Measurements from ENCODE around the gene CD36. TPM values are rescaled to one million over a fixed set of nuclear protein-coding genes. Genes with fewer than 3 reads are reported as not detected.

The CD36 gene
- total RNA-seq, 1 experiment from 2014 or later, result 0.46 TPM

GRCh38 chr7:80607136-80607535, 31.3 kb upstream of the CD36 start:
- no peak overlapping the region for H3K27ac ChIP-seq (ENCODE audit: low read length)
- DNase-seq (ENCODE audit: low read depth, low spot score) (no peak), ATAC-seq (no peak)
- H3K27me3 ChIP-seq (ENCODE audit: control insufficient read depth, insufficient read depth, low read length), result peaks cover 3% of the 10 kb centered on the region
- in situ Hi-C loops (cut with HindIII; ENCODE audit: low pct_unique_long_range_greater_than_20kb, low sequenced_read_pairs), result no loop called here
- ChIA-PET POLR2A (no interaction called here), CTCF (no interaction called here)
- H3K4me3 ChIP-seq (ENCODE audit: low read depth in 2 of 2, low read length in 2 of 2), result no peak overlapping the region
- intact Hi-C loops (cut with micrococcal nuclease; ENCODE audit: unreplicated experiment), result no loop called here
- no peak for TF ChIP-seq CTCF (IDR thresholded peaks at IDR 0.05)
- no peak for TF ChIP-seq TCF7L2 (IDR thresholded peaks at IDR 0.05; ENCODE audit: low read depth, low read length)
- TF ChIP-seq REST (IDR thresholded peaks at IDR 0.05; ENCODE audit: insufficient read depth in 1 of 2, low read depth in 2 of 2, low read length in 1 of 2), result no peak
- TF ChIP-seq POLR2AphosphoS5 (IDR thresholded peaks at IDR 0.05; ENCODE audit: low read depth, low read length), result no peak
- TF ChIP-seq SIN3A (IDR thresholded peaks at IDR 0.05; ENCODE audit: borderline replicate concordance, insufficient read depth, low read depth, low read length), result no peak
- H3K4me1 ChIP-seq (ENCODE audit: control insufficient read depth, insufficient read depth, low read length), result peaks cover 10% of the 10 kb centered on the region; the same call in 1 of the 2 replicates
- H3K36me3 ChIP-seq (ENCODE audit: control insufficient read depth, insufficient read depth, low read length), result no peaks in the 10 kb centered on the region
- BruUV-seq (replicated peaks), result no TSS peak
- no peaks in the 10 kb centered on the region for H3K9me3 ChIP-seq (ENCODE audit: control insufficient read depth, insufficient read depth, low read depth, low read length)

GRCh38 chr7:80608336-80608735, 30.1 kb upstream of the CD36 start:
- BruUV-seq (replicated peaks), result no TSS peak
- Histone ChIP-seq H3K27ac (ENCODE audit: low read length) (no peak overlapping the region), H3K36me3 (ENCODE audit: control insufficient read depth, insufficient read depth, low read length) (no peaks in the 10 kb centered on the region), H3K27me3 (ENCODE audit: control insufficient read depth, insufficient read depth, low read length) (peaks cover 3% of the 10 kb centered on the region), H3K4me3 (ENCODE audit: low read depth in 2 of 2, low read length in 2 of 2) (no peak overlapping the region), H3K9me3 (ENCODE audit: control insufficient read depth, insufficient read depth, low read depth, low read length) (no peaks in the 10 kb centered on the region), H3K4me1 (ENCODE audit: control insufficient read depth, insufficient read depth, low read length) (peaks cover 12% of the 10 kb centered on the region; the same call in 1 of the 2 replicates)
- DNase-seq (ENCODE audit: low read depth, low spot score) (no peak), ATAC-seq (no peak)
- intact Hi-C loops (cut with micrococcal nuclease; ENCODE audit: unreplicated experiment), result no loop called here
- ChIA-PET CTCF (no interaction called here), POLR2A (no interaction called here)
- in situ Hi-C loops (cut with HindIII; ENCODE audit: low pct_unique_long_range_greater_than_20kb, low sequenced_read_pairs), result no loop called here
- no peak for TF ChIP-seq CTCF (IDR thresholded peaks at IDR 0.05)
- TF ChIP-seq POLR2AphosphoS5 (IDR thresholded peaks at IDR 0.05; ENCODE audit: low read depth, low read length), result no peak
- TF ChIP-seq SIN3A (IDR thresholded peaks at IDR 0.05; ENCODE audit: borderline replicate concordance, insufficient read depth, low read depth, low read length), result no peak

Measured in Panc1 (cell line).